DMS53 treated with DMSO at 0.1 percent for 48 hours (cell line): ENCODE data around the gene RINL.
"Not testable (repeated sequence)": the region's sequence is repeated elsewhere in the genome, so short reads cannot be mapped to it uniquely, and the experiment has no call there.

ENCODE experiments used
- DNase-seq: peaks from one replicate; lab custom pipeline; 2025; ENCODE audit not compliant: unreplicated experiment; lab: John Stamatoyannopoulos, UW

Gene RINL

DNA sequence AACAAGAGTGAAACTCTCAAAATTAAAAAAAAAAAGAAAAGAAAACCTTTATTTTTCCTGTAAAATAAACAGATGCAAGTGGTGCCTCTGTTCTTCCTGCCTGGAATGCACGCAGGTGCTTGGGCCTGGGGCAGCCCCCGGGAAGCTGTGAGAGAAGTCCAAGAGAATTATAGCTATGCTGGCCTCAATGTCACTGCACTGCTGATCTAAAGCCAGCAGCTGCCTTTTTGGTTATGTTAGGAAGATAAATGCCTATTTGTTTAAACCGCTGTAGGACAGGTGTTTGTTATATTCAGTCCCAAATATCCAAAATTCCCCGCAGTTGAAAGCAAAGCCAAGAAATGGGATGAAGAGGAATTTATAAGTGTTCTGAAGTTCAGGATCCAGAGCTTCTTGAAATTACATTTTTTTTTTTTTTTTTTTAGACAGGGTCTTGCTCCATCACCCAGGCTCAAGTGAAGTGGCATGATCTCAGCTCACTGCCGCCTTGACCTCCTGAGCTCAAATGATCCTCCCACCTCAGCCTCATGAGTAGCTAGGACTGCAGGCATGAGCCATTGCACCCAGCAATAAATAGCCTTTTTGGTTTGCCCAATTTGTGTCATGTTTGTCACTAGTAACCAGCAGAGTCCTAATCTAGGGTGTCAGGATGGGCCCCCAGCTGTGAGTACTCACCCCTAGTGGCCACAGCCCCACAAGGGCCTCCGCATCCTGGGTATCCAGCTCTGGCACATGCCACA is 2.2 kb downstream of the RINL start:
- no peak for DNase-seq

DNA sequence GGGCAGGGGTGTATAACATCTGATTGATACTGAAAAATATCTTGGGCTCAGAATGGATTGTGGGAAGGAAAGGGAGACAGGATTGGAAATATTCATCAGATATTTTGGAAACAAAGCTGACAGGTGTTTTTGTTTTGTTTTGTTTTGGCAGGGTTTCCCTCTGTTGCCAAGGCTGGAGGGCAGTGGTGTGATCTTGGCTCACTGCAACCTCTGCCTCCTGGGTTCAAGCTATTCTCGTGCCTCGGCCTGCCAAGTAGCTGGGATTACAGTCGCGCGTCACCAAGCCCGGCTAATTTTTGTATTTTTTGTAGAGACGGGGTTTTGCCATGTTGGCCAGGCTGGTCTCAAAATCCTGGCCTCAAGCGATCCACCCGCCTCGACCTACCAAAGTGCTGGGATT is 4.7 kb downstream of the RINL start:
- DNase-seq: not testable (repeated sequence)

DNA sequence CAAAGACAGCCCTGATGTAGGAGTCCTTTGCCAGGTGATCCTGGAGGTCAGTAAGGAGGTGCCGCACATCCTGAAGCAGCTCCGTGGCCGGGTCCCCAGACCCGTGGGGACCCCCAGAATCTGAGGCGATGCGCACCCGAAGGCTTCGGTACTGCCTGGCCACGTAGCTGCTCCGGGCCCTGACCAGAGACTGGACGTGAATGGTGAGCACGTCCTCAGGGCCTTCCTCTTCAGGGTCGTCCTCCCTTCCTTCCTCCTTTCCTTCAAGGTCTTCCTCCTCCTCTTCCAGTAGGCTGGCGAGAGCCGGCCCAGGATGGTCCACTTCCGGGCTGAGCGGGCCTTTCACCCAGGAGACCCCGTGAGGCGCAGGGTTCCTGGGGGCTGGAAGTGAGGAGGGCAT is 7.5 kb downstream of the RINL start:
- no peak for DNase-seq

DNA sequence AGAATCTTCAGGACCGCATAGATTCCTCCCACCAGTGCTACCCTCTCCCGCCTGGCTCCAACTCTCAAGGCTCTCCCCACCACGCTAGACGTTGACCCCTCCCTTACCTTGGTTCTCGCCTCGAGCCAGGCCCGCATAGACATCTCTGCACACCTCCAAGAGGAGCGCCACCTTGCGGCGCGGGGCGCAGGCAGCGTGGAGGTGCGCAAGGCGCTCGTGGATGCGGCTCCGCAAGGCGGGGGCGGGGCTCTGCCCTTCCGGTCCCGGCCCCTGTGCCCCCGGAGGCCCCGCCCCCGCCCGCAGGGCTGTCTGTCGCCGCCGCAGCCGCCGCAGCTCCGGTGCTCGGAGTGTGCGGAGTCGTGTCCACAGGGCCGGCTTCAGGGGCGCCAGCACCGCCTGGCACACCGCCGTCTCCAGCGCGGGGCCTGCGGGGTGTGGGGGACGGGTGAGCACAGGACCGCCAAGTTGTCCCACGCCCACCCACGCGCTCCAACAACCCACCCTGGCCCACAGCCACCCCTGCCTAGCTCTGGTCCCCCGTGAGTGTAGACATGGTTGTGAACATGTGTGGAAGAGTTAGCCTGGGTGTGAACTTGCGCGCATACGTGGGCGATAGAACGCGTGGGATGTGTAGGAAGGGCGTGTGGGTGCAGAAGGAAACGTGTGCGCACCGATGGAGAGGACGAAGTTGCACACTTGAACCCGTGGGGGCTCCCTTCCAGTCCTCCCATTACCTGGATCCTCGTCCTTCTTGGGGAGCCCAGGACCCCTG is 8.1 kb downstream of the RINL start:
- DNase-seq: peak; percentile 95

DNA sequence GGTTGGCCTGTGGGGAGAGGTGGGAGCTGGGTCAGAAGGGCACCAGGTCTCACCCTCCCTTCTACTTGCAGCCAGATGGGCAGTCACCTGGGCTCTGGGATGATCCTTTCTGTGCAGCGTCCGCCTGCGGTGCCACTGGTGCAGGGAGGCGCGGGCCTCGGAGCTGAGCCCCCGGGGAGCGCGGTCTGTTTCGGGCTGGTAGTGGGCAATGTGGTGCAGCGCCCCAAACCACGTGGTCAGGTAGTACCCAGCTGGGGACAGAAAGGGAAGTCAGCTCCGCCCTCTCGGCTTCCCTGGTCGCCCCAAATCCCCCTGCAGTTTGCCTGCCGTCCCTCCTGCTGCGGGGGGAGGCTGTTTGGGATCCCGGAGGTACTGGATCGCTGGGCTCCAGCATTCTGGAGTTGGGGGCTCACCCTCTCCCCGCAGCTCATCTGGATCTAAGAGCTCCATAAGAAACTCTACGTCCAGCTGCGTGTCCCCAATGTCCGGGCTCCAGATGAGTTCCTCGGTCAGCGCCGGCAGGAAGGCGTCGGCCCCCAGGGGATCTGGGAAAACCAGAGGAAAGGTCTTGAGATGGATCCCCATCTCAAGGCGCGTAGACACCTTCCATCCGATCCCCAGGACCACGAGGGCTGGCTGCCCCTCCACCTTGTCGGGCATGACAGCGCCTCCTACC is 8.8 kb downstream of the RINL start:
- no peak for DNase-seq

DNA sequence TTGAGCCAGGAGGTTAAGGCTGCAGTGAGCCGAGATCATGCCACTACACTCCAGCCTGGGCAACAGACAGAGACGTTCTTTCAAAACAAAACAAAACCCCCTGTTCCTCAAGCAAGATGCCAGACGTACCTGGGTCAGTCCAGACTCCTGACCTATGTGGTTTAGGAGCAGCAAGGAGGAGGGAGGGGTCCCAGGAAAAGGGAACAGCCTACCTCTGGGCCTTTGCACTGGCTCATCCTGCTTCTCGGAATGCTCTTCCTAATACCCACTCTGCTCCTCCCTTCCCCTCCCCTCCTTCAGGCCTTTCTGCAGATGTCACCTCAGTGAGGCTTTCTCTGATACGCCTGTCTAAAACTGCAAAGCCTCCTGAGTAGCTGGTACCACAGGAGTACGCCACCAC is 9.5 kb downstream of the RINL start:
- DNase-seq: no peak

DNA sequence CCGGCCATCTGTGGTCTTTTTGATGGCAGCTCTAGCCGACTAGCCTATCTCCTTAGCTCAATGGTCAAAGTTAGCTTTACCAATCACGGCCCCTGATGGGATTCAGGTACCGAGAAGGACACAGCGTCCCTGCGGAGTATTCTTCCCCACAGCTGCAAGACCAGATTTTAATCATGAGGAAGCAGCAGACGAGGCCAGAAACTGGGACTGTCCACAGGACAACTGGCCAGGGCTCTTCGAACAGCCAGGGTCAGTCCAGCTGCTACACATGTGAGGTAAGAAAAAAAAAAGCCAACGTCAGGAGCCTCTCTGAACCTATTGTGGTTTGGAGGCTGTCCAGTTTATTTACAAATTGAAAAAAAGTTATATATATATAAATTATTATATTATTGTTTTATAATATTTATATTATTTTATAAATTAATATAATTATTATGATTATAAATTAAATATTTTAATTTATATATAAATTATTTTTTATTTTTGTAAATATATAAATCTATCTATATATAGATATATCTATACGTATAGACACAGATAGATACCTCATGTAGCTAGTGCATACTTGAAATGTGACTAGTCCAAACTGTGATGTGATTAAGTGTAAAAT is 10.8 kb downstream of the RINL start:
- DNase-seq: no peak

DNA sequence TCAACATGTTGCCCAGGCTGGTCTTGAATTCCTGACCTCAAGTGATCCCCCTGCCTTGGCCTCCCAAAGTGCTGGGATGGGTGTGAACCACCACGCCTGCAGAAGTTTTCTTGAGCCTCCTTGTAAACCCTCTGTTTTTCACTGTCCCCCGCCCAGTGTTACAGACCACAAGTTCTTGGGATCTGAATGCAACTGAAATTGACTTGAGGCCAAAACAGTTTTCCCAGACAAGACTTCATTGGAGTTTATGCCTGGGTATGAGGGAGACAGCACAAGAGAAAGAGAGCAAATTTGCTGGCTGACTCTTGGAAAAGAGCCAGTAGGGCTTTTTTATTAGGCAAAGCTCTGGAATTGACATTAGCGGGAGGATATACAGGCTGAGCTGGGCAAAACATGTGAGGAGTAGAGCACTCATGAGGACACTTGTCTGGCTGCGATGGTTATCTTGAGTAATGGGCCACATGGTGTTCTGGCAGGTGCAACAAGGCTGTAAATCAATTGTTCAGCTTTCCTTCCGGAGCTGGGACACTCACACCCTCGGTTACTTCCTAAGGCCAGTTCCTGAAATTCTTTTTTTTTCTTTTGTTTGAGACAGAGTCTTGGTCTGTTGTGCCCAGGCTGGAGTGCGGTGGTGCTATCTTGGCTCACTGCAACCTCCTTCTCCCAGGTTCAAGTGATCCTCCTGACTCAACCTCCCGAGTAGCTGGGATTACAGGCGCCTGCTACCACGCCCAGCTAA is 15.6 kb downstream of the RINL start:
- peak; percentile 94 for DNase-seq

DNA sequence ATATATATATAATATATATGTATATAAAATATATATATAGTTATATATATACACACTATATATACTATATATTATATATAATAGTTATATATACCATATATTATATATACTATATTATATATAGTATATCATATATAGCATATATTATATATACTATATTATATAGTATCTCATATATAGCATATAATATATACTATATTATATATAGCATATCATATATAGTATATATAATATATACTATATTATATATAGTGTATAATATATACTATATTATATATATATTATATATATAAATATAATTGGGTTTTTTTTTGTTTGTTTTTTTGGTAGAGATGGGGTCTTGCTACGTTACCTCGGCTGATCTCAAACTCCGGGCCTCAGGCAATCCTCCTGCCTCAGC is 16.7 kb downstream of the RINL start:
- no peak for DNase-seq

DNA sequence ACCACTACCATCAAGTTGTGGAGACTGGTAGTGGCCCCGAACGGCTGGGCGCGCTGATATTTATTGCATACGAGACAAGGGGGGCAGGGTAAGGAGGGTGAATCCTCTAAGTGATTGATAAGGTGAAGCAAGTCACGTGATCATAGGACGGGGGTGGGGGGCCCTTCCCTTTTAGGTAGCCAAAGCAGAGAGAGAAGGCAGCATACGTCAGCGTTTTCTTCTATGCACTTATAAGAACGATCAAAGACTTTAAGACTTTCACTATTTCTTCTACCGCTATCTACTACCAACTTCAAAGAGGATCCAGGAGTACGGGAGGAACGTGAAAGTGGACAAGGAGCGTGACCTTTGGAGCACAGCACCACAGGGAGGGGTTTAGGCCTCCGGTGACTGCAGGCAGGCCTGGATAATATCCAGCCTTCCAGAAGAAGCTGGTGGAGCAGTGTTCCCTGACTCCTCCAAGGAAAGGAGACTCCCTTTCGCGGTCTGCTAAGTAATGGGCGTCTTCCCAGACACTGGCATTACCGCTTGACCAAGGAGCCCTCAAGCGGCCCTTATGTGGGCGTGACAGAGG is 18.4 kb downstream of the RINL start:
- not testable (repeated sequence) for DNase-seq

DNA sequence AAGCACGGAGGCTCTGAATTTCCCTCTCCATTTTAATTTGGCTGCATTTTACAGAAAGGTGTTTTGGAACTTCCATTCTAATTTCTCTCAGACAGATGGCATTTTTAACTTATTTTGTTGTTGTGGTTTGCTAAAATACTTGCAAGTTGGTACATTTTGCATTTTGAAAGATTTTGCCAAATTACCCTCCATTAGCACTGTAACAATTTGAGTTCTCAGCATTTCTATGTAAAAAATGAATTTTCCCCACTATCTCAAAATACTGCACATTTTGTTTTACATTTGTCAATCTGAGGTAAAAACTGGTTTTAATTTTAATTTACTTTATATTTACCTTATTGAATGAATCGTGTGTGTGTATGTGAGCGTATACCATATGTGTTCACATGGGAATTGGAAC is 21.3 kb downstream of the RINL start:
- DNase-seq: no peak

DNA sequence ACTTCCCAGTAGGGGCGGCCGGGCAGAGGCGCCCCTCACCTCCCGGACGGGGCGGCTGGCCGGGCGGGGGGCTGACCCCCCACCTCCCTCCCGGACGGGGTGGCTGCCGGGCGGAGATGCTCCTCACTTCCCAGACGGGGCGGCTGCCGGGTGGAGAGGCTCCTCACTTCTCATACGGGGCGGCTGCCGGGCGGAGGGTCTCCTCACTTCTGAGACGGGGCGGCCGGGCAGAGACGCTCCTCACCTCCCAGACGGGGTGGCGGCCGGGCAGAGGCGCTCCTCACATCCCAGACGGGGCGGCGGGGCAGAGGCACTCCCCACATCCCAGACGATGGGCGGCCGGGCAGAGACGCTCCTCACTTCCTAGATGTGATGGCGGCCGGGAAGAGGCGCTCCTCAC is 22.3 kb downstream of the RINL start:
- DNase-seq: not testable (repeated sequence)

DNA sequence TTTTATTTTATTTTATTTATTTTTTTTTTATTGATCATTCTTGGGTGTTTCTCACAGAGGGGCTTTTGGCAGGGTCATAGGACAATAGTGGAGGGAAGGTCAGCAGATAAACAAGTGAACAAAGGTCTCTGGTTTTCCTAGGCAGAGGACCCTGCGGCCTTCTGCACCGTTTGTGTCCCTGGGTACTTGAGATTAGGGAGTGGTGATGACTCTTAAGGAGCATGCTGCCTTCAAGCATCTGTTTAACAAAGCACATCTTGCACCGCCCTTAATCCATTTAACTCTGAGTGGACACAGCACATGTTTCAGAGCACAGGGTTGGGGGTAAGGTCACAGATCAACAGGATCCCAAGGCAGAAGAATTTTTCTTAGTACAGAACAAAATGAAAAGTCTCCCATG is 23.1 kb downstream of the RINL start:
- not testable (repeated sequence) for DNase-seq

DNA sequence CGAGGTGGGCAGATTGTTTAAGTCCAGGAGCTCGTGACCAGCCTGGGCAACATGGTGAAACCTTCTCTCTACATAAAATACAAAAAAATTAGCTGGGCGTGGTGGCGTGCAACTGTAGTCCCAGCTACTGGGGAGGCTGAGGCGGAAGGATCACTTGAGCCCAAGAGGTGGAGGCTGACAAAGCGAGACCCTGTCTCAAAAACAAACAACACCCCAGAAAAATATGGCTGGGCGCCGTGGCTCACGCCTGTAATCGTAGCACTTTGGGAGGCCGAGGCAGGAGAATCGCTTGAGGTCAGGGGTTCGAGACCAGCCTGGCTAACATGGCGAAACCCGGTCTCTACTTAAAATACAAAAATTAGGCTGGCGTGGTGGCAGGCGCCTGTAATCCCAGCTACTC is 24.9 kb downstream of the RINL start:
- DNase-seq: no peak

DNA sequence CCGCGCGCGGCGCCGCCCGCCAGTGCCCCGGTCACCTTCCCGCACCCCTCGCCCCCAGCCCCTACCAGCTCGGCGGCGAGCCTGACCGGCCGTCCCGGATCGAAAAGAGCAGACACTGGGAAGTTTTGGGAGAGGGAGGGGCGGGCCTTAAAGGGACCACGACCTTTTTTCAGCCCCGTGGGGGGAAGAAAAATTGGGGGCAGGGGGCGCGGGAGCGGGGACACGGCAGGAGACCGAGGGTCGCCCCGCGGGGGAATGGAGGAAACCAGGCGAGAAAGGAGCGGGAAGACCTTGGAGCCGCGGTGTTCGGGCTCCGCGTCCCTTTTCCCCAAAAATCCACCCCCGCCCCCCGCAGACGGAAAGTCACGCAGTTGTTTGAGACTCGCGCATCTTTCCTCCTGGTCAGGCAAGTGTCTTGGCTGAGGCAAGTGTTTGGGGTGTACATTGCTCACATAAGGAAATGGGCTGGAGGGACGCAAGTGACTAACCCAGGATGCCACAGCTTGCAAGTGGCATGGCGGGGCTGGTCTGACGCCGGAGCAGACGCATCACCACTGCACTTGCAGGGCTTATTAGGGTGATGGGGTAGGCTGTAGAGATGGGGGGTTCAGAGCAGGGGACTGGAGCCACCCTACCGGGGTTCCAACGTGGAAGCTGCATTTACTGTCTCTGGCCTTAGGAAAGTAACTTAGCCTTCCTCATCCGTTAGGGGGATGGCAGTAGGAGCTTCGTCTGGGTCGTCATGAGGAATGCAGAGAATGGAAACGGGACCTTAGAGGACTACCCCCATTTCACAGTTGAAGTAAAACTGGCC is 25.6 kb downstream of the RINL start:
- DNase-seq: peak; percentile 39

DNA sequence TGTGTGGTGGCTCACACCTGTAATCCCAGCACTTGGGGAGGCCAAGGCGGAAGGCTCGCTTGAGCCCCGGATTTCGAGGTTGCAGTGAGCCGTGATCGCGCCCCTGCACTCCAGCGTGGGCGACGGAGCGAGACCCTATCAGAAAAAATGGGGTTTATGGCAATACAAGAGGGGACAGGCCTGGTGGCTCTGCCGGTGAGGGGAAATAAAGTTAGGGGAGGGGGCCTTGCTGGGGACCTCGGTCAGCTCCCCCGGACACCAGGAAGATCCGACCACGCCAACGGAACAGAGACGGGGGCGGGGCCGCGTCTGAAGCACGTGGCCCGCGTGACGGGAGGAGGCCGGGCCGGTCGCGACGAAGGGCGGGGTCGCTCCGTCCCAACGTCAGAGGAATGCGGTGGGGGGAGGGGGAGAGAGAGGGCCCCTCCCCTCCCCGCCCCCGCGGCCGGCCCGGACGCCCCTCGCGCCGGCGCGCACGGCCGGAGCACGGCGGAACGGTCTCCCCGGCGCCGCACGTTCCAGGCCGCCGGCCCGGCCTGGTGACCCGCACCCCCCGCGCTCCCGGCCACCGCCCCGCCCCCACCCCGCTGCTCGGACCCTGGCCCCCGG is 26.3 kb downstream of the RINL start:
- peak; percentile 90 for DNase-seq

DNA sequence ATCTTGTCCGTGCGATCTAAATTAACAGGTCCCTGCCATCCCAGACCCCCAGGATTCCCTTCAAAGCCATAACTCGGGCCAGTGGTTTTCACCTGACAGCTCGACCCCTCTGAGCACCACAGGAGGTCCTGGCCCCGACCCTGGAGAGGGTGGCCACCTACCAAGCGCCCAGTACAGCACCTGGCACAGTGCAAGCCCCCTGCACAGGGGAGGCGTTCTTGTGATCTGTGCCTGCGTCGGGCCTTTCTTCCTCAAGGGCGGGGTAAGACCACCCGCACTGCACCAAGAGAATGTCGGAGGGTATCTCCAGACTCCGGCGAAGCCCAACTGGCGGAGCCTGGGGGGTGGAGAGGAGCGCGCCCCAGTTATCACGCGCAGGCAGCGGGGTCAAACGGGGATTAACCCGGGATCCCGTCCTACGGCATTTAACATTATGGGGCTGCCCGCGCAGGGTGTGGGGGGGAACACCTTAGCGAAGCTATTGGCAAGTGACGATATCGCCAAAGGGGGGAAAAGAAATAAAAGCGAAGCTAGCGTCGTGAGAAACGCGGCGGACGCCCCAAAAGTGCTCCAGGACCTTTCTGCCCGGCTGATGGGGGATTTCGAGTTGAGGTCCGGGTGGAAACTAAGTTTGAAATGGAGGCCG is 27.0 kb downstream of the RINL start:
- no peak for DNase-seq

DNA sequence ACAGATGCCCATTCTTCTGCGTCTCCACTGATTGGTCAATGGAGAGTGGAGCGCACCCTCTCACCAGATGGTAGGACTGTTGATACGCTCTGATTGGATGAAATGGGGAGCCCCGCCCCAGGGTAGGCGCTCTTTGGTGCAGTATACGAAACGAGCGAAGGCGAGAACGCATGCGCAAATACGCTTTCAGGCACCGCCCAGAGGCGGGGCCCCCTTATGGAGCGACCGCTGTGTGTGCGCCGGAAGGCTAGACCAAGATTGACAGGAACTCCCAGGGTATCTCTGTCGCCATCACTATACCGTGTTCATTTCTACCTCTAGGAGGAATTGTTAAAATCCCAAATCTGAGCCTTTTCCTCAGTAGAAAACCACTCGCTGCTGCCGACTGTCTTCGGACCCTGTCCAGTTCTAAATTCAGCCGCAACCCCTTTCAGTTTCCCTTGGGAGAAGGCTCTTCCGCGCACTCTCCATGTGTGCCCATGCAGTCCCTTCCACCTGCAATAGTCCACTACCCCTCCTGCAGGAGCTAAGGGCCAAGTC is 27.6 kb downstream of the RINL start:
- peak; percentile 97 for DNase-seq
